ENCODE data around the gene NXPH3.

- TF ChIP-seq, protein P1, sequence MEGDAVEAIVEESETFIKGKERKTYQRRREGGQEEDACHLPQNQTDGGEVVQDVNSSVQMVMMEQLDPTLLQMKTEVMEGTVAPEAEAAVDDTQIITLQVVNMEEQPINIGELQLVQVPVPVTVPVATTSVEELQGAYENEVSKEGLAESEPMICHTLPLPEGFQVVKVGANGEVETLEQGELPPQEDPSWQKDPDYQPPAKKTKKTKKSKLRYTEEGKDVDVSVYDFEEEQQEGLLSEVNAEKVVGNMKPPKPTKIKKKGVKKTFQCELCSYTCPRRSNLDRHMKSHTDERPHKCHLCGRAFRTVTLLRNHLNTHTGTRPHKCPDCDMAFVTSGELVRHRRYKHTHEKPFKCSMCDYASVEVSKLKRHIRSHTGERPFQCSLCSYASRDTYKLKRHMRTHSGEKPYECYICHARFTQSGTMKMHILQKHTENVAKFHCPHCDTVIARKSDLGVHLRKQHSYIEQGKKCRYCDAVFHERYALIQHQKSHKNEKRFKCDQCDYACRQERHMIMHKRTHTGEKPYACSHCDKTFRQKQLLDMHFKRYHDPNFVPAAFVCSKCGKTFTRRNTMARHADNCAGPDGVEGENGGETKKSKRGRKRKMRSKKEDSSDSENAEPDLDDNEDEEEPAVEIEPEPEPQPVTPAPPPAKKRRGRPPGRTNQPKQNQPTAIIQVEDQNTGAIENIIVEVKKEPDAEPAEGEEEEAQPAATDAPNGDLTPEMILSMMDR (conservative IDR thresholded peaks at IDR 0.05; ENCODE audit: low read length) = no peak
- TF ChIP-seq EZH2phosphoT487 (IDR thresholded peaks at IDR 0.05; ENCODE audit: borderline replicate concordance) = no peak
Observed at GRCh38 chr17:49598918-49599317, 23.2 kb downstream of the NXPH3 start.

Data from Loucy (cell line).